ENCODE results near the gene DKC1.
A peak's percentile ranks its signal among the peaks of the same experiment; 100 is the strongest.

Gene DKC1

GRCh38 chrX:154797006-154797405, 34.3 kb downstream of the DKC1 start:
- H3K4me3 ChIP-seq (ENCODE audit: low read length): no peak overlapping the region
- peaks cover 22% of the 10 kb centered on the region for H3K9me3 ChIP-seq (ENCODE audit: control insufficient read depth, low read depth, low read length)
- no peaks in the 10 kb centered on the region for H3K36me3 ChIP-seq (ENCODE audit: control insufficient read depth, low read depth, low read length)
- no peak overlapping the region for H3K27ac ChIP-seq (ENCODE audit: low read length)
- peaks cover 4% of the 10 kb centered on the region for H3K4me1 ChIP-seq (ENCODE audit: control insufficient read depth, low read depth, low read length)
- no peak overlapping the region for H3K9ac ChIP-seq (ENCODE audit: low read length)
- peaks cover 38% of the 10 kb centered on the region for H3K27me3 ChIP-seq (ENCODE audit: control insufficient read depth, insufficient read depth, low read length)

- Histone ChIP-seq H3K4me1 (ENCODE audit: control insufficient read depth, low read depth, low read length) (peaks cover 4% of the 10 kb centered on the region), H3K27ac (ENCODE audit: low read length) (no peak overlapping the region), H3K36me3 (ENCODE audit: control insufficient read depth, low read depth, low read length) (no peaks in the 10 kb centered on the region), H3K9ac (ENCODE audit: low read length) (no peak overlapping the region), H3K9me3 (ENCODE audit: control insufficient read depth, low read depth, low read length) (peaks cover 13% of the 10 kb centered on the region), H3K27me3 (ENCODE audit: control insufficient read depth, insufficient read depth, low read length) (peaks cover 65% of the 10 kb centered on the region), H3K4me3 (ENCODE audit: low read length) (no peak overlapping the region)
Measured at GRCh38 chrX:154799556-154800348, 37.1 kb downstream of the DKC1 start.

GRCh38 chrX:154800478-154801210, 38.0 kb downstream of the DKC1 start:
- no peaks in the 10 kb centered on the region for H3K36me3 ChIP-seq (ENCODE audit: control insufficient read depth, low read depth, low read length)
- H3K4me1 ChIP-seq (ENCODE audit: control insufficient read depth, low read depth, low read length): peaks cover 4% of the 10 kb centered on the region
- H3K27me3 ChIP-seq (ENCODE audit: control insufficient read depth, insufficient read depth, low read length): peaks cover 70% of the 10 kb centered on the region
- H3K9me3 ChIP-seq (ENCODE audit: control insufficient read depth, low read depth, low read length): peaks cover 6% of the 10 kb centered on the region
- H3K4me3 ChIP-seq (ENCODE audit: low read length): no peak overlapping the region
- H3K27ac ChIP-seq (ENCODE audit: low read length): no peak overlapping the region
- no peak overlapping the region for H3K9ac ChIP-seq (ENCODE audit: low read length)

GRCh38 chrX:154802947-154803346, 40.3 kb downstream of the DKC1 start:
- Histone ChIP-seq H3K27me3 (ENCODE audit: control insufficient read depth, insufficient read depth, low read length) (peaks cover 68% of the 10 kb centered on the region), H3K36me3 (ENCODE audit: control insufficient read depth, low read depth, low read length) (no peaks in the 10 kb centered on the region), H3K9ac (ENCODE audit: low read length) (no peak overlapping the region), H3K27ac (ENCODE audit: low read length) (no peak overlapping the region), H3K4me3 (ENCODE audit: low read length) (no peak overlapping the region), H3K4me1 (ENCODE audit: control insufficient read depth, low read depth, low read length) (peaks cover 5% of the 10 kb centered on the region), H3K9me3 (ENCODE audit: control insufficient read depth, low read depth, low read length) (peaks cover 3% of the 10 kb centered on the region)

GRCh38 chrX:154804261-154804956, 41.7 kb downstream of the DKC1 start:
- H3K4me3 ChIP-seq (ENCODE audit: low read length): peak overlapping the region; percentile 52
- no peak overlapping the region for H3K9ac ChIP-seq (ENCODE audit: low read length)
- H3K27me3 ChIP-seq (ENCODE audit: control insufficient read depth, insufficient read depth, low read length): peaks cover 62% of the 10 kb centered on the region
- peaks cover 3% of the 10 kb centered on the region for H3K9me3 ChIP-seq (ENCODE audit: control insufficient read depth, low read depth, low read length)
- no peaks in the 10 kb centered on the region for H3K36me3 ChIP-seq (ENCODE audit: control insufficient read depth, low read depth, low read length)
- peaks cover 5% of the 10 kb centered on the region for H3K4me1 ChIP-seq (ENCODE audit: control insufficient read depth, low read depth, low read length)
- H3K27ac ChIP-seq (ENCODE audit: low read length): no peak overlapping the region

GRCh38 chrX:154804957-154805695, 42.5 kb downstream of the DKC1 start, which contains the start of gene MPP1:
MPP1 (minus strand) TSS chrX:154805485; CDS start chrX:154805373, 112 bp downstream.
- Histone ChIP-seq H3K27me3 (ENCODE audit: control insufficient read depth, insufficient read depth, low read length) (peaks cover 62% of the 10 kb centered on the region), H3K9ac (ENCODE audit: low read length) (peak within 1 kb of the TSS; percentile 17), H3K36me3 (ENCODE audit: control insufficient read depth, low read depth, low read length) (no peaks in the 10 kb centered on the region), H3K27ac (ENCODE audit: low read length) (no peak within 1 kb of the TSS), H3K4me1 (ENCODE audit: control insufficient read depth, low read depth, low read length) (peaks cover 5% of the 10 kb centered on the region), H3K4me3 (ENCODE audit: low read length) (peak within 1 kb of the TSS; percentile 52), H3K9me3 (ENCODE audit: control insufficient read depth, low read depth, low read length) (peaks cover 3% of the 10 kb centered on the region)

GRCh38 chrX:154805696-154806091, 43.0 kb downstream of the DKC1 start:
- Histone ChIP-seq H3K4me1 (ENCODE audit: control insufficient read depth, low read depth, low read length) (peaks cover 5% of the 10 kb centered on the region), H3K27me3 (ENCODE audit: control insufficient read depth, insufficient read depth, low read length) (peaks cover 56% of the 10 kb centered on the region), H3K9me3 (ENCODE audit: control insufficient read depth, low read depth, low read length) (peaks cover 3% of the 10 kb centered on the region), H3K27ac (ENCODE audit: low read length) (no peak overlapping the region), H3K9ac (ENCODE audit: low read length) (peak overlapping the region; percentile 17), H3K36me3 (ENCODE audit: control insufficient read depth, low read depth, low read length) (no peaks in the 10 kb centered on the region), H3K4me3 (ENCODE audit: low read length) (peak overlapping the region; percentile 52)

GRCh38 chrX:154806837-154807501, 44.3 kb downstream of the DKC1 start:
- Histone ChIP-seq H3K9ac (ENCODE audit: low read length) (no peak overlapping the region), H3K36me3 (ENCODE audit: control insufficient read depth, low read depth, low read length) (no peaks in the 10 kb centered on the region), H3K27me3 (ENCODE audit: control insufficient read depth, insufficient read depth, low read length) (peaks cover 44% of the 10 kb centered on the region), H3K27ac (ENCODE audit: low read length) (no peak overlapping the region), H3K9me3 (ENCODE audit: control insufficient read depth, low read depth, low read length) (peaks cover 3% of the 10 kb centered on the region), H3K4me1 (ENCODE audit: control insufficient read depth, low read depth, low read length) (peaks cover 5% of the 10 kb centered on the region), H3K4me3 (ENCODE audit: low read length) (no peak overlapping the region)

GRCh38 chrX:154809939-154810665, 47.4 kb downstream of the DKC1 start:
- peaks cover 12% of the 10 kb centered on the region for H3K9me3 ChIP-seq (ENCODE audit: control insufficient read depth, low read depth, low read length)
- no peak overlapping the region for H3K4me3 ChIP-seq (ENCODE audit: low read length)
- H3K4me1 ChIP-seq (ENCODE audit: control insufficient read depth, low read depth, low read length): peaks cover 11% of the 10 kb centered on the region
- H3K36me3 ChIP-seq (ENCODE audit: control insufficient read depth, low read depth, low read length): no peaks in the 10 kb centered on the region
- H3K9ac ChIP-seq (ENCODE audit: low read length): no peak overlapping the region
- peaks cover 13% of the 10 kb centered on the region for H3K27me3 ChIP-seq (ENCODE audit: control insufficient read depth, insufficient read depth, low read length)
- H3K27ac ChIP-seq (ENCODE audit: low read length): no peak overlapping the region

- peaks cover 14% of the 10 kb centered on the region for H3K9me3 ChIP-seq (ENCODE audit: control insufficient read depth, low read depth, low read length)
- no peaks in the 10 kb centered on the region for H3K36me3 ChIP-seq (ENCODE audit: control insufficient read depth, low read depth, low read length)
- no peak overlapping the region for H3K27ac ChIP-seq (ENCODE audit: low read length)
- H3K4me1 ChIP-seq (ENCODE audit: control insufficient read depth, low read depth, low read length): peaks cover 6% of the 10 kb centered on the region
- no peak overlapping the region for H3K4me3 ChIP-seq (ENCODE audit: low read length)
- no peak overlapping the region for H3K9ac ChIP-seq (ENCODE audit: low read length)
- H3K27me3 ChIP-seq (ENCODE audit: control insufficient read depth, insufficient read depth, low read length): no peaks in the 10 kb centered on the region
Measured at GRCh38 chrX:154812341-154813101, 49.9 kb downstream of the DKC1 start.
